ENCODE measurements around the gene NCOA6.

- no peak for TF ChIP-seq CTCF (IDR thresholded peaks at IDR 0.05; ENCODE audit: low read depth, low read length, poor library complexity, severe bottlenecking)
- TF ChIP-seq EZH2phosphoT487 (IDR thresholded peaks at IDR 0.05; ENCODE audit: borderline replicate concordance, low read length), result no peak
These were observed 108.0 kb downstream of the NCOA6 start for GRCh38 chr20:34717230-34718095.

All from DOHH2 (cell line).